GM21515 (cell line): Measurements from ENCODE around the gene SMIM10.
A peak's percentile ranks its signal among the peaks of the same experiment; 100 is the strongest.
"Not testable (repeated sequence)": the region's sequence is repeated elsewhere in the genome, so short reads cannot be mapped to it uniquely, and the experiment has no call there.

Experiments used
- ATAC-seq: cut with Tn5 transposase; IDR thresholded peaks from one replicate; pipeline ENCODE4 v1.9.1; 2021; ENCODE audit not compliant: unreplicated experiment

SMIM10 gene

DNA sequence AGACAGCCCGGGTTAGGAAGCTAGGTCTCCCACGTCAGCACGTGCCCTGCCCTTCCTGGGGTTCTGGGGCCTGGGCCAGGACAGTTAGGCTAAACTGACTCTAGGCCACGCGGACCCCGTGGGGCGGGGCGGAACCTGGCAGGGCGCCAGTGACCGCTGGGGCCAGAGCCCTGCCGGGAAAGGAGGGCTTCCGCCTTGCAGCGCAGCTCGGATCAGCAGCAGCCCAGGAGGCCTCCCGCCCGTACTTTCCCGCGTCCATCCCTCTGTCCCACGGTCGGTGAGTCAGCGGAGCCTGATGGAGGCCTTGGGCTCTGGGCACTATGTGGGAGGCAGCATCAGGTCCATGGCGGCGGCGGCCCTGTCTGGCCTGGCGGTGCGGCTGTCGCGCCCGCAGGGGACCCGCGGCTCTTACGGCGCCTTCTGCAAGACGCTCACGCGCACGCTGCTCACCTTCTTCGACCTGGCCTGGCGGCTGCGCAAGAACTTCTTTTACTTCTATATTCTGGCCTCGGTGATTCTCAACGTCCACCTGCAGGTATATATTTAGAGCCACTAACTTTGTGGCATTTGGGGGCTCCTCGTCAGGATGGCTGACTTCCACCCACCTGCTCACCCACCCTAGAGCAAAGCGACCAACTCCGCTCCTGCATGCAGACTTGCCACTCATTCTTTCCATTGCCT lies at the start of gene SMIM10:
SMIM10 (plus strand) TSS at position 191 of the 681 bp plus-strand sequence; CDS start at position 296, 105 bp downstream.
- ATAC-seq: peak; percentile 61

DNA sequence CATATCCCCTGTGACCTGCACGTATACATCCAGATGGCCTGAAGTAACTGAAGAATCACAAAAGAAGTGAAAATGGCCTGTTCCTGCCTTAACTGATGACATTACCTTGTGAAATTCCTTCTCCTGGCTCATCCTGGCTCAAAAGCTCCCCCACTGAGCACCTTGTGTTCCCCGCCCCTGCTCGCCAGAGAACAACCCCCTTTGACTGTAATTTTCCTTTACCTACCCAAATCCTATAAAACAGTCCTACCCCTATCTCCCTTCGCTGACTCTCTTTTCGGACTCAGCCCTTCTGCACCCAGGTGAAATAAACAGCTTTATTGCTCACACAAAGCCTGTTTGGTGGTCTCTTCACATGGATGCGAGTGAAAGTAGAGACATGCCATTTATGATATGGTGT lies 44.4 kb upstream of the SMIM10 start:
- not testable (repeated sequence) for ATAC-seq

GRCh38 chrX:134948333-134949241 lies 42.2 kb upstream of the SMIM10 start:
- ATAC-seq: no peak

DNA sequence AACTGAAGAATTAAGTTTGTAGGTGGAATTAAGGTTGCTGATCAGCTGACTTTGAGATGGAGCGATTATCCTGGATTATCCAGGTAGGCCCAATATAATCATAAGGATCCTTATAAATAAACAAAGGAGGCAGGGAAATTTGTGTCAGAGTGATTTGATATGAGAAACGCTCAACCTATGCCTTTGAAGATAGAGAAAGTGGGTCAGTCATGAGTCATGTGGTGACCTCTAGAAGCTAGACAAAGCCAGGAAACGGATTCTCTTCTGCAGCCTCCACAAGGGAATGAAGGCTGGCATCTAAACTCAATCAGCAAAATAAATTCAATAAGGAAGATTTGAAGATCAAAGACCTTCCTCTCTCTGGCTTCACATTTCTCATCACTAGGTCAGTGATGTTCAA lies 41.5 kb upstream of the SMIM10 start:
- no peak for ATAC-seq

DNA sequence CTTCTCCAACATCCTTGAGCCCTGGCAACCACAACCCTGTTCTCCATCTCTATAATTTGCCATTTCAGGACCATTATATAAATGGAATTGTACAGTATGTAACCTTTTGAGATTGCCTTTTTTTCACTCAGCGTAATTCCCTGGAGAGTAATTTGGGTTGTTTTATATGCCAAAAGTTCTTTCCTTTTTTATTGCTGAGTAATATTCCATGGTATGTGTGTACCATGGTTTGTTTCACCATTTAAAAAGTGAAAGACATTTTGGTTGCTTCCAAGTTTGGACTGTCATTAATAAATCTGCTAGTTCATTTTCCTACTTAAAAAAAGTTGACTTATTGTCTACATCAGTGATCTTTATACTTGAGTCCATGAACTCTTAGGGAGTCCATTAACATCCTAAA lies 33.0 kb upstream of the SMIM10 start:
- no peak for ATAC-seq

DNA sequence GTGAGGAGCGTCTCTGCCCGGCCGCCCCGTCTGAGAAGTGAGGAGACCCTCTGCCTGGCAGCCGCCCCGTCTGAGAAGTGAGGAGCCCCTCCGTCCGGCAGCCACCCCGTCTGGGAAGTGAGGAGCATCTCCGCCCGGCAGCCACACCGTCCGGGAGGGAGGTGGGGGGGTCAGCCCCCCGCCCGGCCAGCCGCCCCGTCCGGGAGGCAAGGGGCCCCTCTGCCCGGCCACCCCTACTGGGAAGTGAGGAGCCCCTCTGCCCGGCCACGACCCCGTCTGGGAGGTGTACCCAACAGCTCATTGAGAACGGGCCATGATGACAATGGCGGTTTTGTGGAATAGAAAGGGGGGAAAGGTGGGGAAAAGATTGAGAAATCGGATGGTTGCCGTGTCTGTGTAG lies 30.4 kb upstream of the SMIM10 start:
- ATAC-seq: not testable (repeated sequence)

DNA sequence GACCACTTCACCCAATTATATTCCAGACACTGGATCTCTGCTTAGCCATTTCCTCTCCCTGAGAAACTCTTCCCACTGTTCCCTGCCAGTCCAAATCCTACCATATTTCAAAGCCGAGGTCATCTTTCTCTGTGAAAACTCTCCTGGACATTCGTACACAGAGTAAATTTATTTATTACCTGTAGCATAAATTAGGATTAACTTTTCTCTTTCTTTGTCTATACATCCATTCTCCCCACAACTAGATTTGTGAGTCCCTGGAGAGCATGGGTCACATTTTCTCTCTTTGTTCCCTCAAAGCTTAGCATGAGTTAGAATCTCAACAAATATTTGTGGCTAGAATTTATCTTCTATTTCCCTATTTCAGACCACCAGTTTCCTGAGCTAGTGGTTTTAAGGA lies 27.8 kb upstream of the SMIM10 start:
- ATAC-seq: no peak

DNA sequence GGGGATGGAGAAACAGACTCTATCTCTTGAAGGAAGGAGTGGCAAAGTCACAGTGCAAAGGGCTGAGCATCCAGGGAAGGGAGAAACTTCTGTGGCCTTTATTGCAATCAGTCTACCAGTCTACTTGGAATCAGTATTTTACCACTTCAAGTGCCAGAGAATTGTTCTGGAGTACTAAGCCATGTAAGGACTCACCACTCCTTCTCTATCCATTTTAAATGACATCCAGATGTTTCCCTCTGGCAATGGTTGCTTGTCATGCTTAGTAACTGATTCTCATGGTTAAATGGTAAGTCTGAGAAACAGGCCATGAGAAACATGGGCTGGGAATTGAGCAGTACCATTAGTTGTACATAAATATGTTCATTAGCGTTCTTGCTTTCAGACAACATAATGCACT lies 21.1 kb upstream of the SMIM10 start:
- no peak for ATAC-seq

DNA sequence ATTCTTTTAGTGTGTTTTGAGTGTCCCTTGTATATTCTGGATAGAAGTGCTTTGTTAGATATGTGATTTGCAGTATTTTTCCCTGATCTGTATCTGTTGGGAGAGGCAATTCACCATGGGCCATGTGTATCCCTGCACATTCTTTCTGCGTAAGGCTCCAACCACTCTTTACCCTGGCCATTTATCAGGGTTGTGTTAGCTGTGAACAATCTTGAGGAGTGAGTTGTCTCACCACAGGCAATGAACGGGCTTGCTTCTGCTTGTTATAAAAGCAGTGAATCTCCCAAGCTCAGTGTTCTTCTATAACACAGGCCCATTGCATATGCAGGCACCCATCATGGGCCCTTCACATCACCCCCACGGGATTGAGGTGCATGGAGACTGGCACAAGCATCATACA lies 18.9 kb upstream of the SMIM10 start:
- no peak for ATAC-seq

DNA sequence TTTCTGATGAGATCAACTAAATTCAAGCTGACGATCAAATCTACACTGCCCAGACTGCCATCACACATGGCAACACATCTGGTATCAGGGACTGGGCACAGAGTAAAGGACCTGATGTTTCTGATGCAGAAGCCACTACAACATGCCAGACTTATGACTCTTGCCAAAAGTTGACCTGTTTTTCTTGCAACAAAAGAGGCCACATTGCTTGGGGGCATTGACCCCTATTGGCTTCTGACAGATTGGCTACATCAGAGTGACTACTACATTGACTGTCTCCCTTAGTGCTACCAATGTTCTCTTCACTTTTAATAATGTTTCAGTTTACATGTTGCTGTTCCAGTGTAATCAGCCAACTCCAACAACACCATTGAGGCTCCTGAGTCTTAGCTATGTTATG lies 15.3 kb upstream of the SMIM10 start:
- no peak for ATAC-seq

DNA sequence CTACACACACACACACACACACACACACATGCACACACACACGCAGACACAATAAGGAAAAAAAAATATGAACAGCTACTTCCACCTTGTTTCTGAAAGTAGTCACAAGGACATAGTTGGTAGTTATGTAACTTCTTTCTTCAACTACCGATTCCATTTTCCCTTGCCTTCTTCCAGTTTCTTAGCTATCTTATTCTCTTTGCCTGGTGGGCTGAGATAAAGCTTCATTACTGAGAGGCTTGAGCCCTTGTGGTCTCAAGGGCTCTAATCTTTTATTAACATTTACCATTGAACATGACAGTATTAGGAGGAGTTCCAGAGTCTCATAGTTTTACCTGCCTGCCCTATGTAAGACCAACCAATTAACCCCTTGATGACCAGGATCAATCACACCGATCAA lies 8.9 kb upstream of the SMIM10 start:
- ATAC-seq: no peak

- no peak for ATAC-seq
These were observed 8.0 kb upstream of the SMIM10 start for GRCh38 chrX:134982748-134983147.

DNA sequence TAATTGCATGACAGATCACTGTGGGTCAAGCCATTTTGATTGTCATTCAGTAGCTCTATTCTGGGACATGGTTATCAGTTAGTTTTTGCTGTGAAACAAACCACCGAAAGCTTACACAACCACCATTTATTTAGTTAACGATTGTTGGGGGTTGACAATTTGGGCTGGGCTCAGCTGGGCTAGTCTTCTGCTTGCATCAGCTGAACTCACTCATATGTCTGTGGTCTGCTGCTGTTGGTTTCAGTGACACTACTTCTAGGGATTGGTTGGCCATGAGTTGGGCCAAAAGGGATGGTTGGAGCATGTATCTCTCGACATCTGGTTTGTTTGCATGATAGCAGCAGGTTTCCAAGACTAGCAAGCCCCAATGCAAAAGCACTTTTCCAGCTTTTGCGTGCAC lies 5.3 kb upstream of the SMIM10 start:
- no peak for ATAC-seq

DNA sequence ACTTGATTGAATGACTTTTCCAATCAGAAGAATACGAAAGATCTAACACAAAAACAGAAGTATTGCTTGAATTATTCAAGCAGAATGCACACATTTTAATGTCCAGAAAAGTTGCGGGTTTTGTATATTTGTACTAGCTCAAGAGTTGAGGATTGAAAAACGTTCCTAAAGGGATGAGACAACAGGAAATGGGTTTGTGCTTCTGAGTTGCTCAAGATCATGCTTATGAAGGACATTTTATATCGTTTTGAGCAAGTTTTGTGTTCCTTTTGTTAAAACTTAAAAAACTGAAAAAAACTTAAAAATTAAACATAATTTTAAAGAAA lies 353 bp upstream of the SMIM10 start:
- no peak for ATAC-seq

GRCh38 chrX:134997646-134998045 lies 6.9 kb downstream of the SMIM10 start:
- ATAC-seq: no peak

- ATAC-seq: no peak
These were observed 7.5 kb downstream of the SMIM10 start for GRCh38 chrX:134998246-134998645.

DNA sequence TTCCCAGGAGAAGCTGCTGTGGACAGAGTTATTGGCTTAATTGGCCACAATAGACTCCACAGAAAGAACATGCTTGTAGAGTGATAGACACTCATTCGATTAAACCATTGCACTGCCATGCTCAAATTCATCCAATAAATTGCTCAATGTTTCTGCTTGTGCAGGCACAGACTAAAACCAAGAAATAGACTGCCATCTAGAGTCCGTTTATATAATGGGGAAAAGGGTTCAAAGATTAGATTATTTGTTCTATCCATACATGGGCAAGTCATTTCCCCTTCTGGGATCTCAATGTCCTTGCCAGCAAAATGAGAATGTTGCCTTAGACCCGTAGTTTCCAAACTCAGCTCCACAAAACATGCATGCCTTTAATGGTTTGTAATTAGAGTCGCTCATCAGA lies 8.7 kb downstream of the SMIM10 start:
- no peak for ATAC-seq

GRCh38 chrX:135000516-135000915 lies 9.7 kb downstream of the SMIM10 start:
- ATAC-seq: no peak

DNA sequence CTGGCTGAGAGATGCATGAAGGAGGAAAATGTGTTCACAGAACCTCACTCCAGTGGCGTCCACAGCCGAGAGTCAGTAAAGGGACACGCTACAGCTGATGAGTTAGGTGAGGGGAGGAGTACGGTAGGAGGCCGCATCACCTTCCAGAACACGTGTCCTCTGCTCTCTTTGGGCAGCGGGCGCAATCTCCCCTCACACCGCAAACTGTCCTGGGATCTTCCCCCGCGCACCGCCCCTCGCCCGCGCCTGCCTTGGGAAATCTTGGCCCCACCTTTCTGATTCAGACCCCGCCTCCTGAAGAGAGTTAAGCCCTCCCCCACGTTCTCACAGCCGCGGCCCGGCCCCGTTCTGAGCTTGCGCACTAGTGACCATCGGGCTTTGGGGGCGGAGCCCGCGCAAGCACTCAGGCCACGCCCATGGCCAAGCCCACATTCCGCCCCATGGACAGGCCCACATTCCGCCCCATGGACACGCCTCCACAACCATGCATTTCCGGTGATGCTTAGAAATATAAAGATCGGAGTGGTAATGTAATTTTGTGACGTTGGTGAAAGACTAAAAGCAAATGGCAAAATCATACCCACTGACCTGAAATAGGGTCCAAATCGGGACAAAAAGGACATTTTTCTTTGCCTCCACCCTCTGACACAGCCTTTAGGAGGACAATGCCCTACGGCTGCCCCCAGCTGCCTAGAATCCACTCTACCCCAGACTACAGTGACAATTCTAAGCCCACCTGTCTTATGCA lies 13.3 kb downstream of the SMIM10 start:
- peak; percentile 98 for ATAC-seq

DNA sequence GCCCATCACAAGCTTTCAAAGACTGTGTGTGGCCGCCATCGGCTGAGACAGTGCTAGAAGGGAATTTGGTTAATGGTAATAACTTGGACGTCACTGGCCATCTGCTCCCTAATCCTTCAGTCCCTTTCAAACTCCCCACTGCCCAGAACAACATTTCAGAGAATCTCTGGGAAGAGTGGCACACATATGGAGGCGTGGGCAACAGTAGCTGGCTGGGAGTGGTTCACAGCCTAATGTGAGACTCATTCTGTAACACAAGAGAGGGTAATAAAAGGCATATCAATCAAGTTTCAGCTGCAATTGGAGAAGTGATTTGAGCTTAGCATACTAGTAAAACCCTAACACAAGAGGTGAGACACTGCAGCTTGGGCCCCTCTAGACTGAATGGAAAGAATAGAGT lies 15.4 kb downstream of the SMIM10 start:
- ATAC-seq: no peak

GRCh38 chrX:135009057-135009610 lies 18.3 kb downstream of the SMIM10 start:
- no peak for ATAC-seq
